IMR-90 (cell line): ENCODE data around the gene PLEKHD1.

Experiments used
- BHLHE40 ChIP-seq: fragments of 150-350 bp; IDR thresholded peaks from 2 replicates; pipeline ENCODE4 v1.6.1; 2016; ENCODE audit warnings: mild to moderate bottlenecking, low read depth, low read length
- CEBPB ChIP-seq: IDR thresholded peaks from 2 replicates; pipeline ENCODE4 v1.6.1; 2012; ENCODE audit warnings: low read depth, low read length, improper control_type of control experiment
- CHD1 ChIP-seq: IDR thresholded peaks from 2 replicates; pipeline ENCODE4 v1.6.1; 2012; ENCODE audit warnings: low read depth, low read length, improper control_type of control experiment
- FOS ChIP-seq: fragments of 150-350 bp; IDR thresholded peaks from 2 replicates; pipeline ENCODE4 v1.6.1; 2016; ENCODE audit warnings: low read depth, low read length
- MAFK ChIP-seq: IDR thresholded peaks from 2 replicates; pipeline ENCODE4 v1.6.1; 2012; ENCODE audit warnings: low read depth, low read length, improper control_type of control experiment
- POLR2A ChIP-seq: IDR thresholded peaks from 2 replicates; pipeline ENCODE4 v1.6.1; 2012; ENCODE audit warnings: mild to moderate bottlenecking, low read depth, low read length
- RAD21 ChIP-seq: IDR thresholded peaks from 2 replicates; pipeline ENCODE4 v1.6.1; 2012; ENCODE audit warnings: low read length, improper control_type of control experiment
- RCOR1 ChIP-seq: IDR thresholded peaks from 2 replicates; pipeline ENCODE4 v1.6.1; 2012; ENCODE audit warnings: mild to moderate bottlenecking, low read length, improper control_type of control experiment; ENCODE audit not compliant: insufficient replicate concordance
- RFX5 ChIP-seq: IDR thresholded peaks from 2 replicates; pipeline ENCODE4 v1.8.0; 2012; ENCODE audit warnings: low read depth, mild to moderate bottlenecking, low read length, moderate library complexity
- TF ChIP-seq, protein P1 (sequence below): conservative IDR thresholded peaks from 2 replicates; pipeline ENCODE4 v1.5.1; 2012; ENCODE audit warnings: mild to moderate bottlenecking, low read depth, low read length, improper control_type of control experiment
- TF ChIP-seq, protein P2 (sequence below): fragments of 150-350 bp; IDR thresholded peaks from 2 replicates; pipeline ENCODE4 v1.6.1; 2017; ENCODE audit warnings: mild to moderate bottlenecking, antibody characterized with exemption, low read length, low read depth
- TF ChIP-seq, protein P3 (sequence below): fragments of 150-350 bp; IDR thresholded peaks from 2 replicates; pipeline ENCODE4 v1.6.1; 2016; ENCODE audit warnings: low read depth, mild to moderate bottlenecking, low read length, moderate library complexity, borderline replicate concordance

GRCh38 chr14:69567563-69567962 is 83.0 kb downstream of the PLEKHD1 start:
- TF ChIP-seq, protein P1, sequence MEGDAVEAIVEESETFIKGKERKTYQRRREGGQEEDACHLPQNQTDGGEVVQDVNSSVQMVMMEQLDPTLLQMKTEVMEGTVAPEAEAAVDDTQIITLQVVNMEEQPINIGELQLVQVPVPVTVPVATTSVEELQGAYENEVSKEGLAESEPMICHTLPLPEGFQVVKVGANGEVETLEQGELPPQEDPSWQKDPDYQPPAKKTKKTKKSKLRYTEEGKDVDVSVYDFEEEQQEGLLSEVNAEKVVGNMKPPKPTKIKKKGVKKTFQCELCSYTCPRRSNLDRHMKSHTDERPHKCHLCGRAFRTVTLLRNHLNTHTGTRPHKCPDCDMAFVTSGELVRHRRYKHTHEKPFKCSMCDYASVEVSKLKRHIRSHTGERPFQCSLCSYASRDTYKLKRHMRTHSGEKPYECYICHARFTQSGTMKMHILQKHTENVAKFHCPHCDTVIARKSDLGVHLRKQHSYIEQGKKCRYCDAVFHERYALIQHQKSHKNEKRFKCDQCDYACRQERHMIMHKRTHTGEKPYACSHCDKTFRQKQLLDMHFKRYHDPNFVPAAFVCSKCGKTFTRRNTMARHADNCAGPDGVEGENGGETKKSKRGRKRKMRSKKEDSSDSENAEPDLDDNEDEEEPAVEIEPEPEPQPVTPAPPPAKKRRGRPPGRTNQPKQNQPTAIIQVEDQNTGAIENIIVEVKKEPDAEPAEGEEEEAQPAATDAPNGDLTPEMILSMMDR: no peak
- TF ChIP-seq FOS (no peak), POLR2A (no peak), CEBPB (no peak), RFX5 (no peak), RCOR1 (no peak), MAFK (no peak), CHD1 (no peak), BHLHE40 (no peak), RAD21 (no peak)
- TF ChIP-seq, protein P2, sequence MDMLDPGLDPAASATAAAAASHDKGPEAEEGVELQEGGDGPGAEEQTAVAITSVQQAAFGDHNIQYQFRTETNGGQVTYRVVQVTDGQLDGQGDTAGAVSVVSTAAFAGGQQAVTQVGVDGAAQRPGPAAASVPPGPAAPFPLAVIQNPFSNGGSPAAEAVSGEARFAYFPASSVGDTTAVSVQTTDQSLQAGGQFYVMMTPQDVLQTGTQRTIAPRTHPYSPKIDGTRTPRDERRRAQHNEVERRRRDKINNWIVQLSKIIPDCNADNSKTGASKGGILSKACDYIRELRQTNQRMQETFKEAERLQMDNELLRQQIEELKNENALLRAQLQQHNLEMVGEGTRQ: no peak
- TF ChIP-seq, protein P3, sequence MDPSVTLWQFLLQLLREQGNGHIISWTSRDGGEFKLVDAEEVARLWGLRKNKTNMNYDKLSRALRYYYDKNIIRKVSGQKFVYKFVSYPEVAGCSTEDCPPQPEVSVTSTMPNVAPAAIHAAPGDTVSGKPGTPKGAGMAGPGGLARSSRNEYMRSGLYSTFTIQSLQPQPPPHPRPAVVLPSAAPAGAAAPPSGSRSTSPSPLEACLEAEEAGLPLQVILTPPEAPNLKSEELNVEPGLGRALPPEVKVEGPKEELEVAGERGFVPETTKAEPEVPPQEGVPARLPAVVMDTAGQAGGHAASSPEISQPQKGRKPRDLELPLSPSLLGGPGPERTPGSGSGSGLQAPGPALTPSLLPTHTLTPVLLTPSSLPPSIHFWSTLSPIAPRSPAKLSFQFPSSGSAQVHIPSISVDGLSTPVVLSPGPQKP: no peak
